HG03066 (cell line): ENCODE results near the gene IQSEC3.
"Not testable (repeated sequence)": the region's sequence is repeated elsewhere in the genome, so short reads cannot be mapped to it uniquely, and the experiment has no call there.

Experiments used
- ATAC-seq: cut with Tn5 transposase; IDR thresholded peaks from one replicate; pipeline ENCODE4 v1.9.1; 2021; ENCODE audit warnings: low read depth; ENCODE audit not compliant: unreplicated experiment

The IQSEC3 gene

GRCh38 chr12:175250-175649 lies 108.7 kb downstream of the IQSEC3 start:
- ATAC-seq: no peak

GRCh38 chr12:175759-176158 lies 109.2 kb downstream of the IQSEC3 start:
- ATAC-seq: no peak

DNA sequence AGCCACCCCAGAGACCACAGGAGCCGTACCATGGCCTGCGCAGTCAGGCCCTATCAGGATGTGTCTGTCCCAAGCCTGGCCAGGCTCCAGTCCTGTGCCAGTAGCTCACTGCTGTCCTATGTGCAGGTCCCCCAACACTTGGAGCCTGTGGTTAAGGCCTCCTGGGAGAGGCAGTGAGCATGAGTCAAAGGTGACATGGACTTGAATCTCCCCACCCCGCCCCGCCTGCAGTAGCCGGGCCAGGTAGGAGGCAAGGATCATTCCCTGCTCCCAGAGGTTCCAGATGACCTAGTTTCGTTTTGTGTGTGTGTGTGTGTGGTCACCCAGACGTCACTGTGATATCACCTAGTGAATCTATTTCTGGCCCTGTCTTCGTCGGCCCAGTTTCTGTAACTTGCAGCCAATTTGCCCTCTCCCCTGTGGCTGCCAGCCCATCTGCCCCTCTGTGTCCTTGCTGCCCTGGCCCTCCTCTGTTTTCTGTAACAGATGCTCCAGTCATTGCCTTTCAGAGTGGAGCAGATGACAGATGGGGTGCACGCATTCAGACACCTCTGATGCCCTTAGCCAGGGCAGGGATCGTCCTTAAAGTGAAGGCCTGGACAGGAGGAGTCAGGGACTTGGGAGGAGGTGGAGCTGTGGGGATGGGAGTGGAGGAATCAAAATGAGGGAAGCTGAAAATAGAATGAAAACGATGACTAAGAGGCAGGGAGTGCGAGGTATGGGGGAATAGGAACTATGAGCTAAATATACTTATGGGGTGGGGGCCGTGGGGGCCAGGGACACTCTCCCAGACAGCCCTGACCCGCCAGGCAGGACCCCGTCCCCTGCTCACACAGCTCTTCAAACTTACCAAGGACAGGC lies 110.0 kb downstream of the IQSEC3 start:
- no peak for ATAC-seq

- no peak for ATAC-seq
Observed at GRCh38 chr12:177336-177979, 110.9 kb downstream of the IQSEC3 start.

- ATAC-seq: no peak
Observed at GRCh38 chr12:177980-178828, 111.6 kb downstream of the IQSEC3 start.

DNA sequence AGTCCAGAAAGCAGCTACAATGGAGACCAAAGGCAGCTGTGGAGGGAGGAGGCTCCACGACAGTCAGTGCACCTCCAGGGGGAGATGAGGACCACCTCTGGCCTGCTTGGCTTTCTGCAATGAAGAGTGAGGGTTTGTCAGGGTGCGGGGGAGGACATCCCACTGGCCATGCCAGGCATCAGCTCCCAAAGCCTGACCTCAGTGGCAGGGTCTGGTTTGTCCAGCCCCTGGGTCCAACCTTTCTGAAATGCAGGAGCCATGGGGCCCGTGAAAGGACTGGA lies 112.2 kb downstream of the IQSEC3 start:
- ATAC-seq: no peak

DNA sequence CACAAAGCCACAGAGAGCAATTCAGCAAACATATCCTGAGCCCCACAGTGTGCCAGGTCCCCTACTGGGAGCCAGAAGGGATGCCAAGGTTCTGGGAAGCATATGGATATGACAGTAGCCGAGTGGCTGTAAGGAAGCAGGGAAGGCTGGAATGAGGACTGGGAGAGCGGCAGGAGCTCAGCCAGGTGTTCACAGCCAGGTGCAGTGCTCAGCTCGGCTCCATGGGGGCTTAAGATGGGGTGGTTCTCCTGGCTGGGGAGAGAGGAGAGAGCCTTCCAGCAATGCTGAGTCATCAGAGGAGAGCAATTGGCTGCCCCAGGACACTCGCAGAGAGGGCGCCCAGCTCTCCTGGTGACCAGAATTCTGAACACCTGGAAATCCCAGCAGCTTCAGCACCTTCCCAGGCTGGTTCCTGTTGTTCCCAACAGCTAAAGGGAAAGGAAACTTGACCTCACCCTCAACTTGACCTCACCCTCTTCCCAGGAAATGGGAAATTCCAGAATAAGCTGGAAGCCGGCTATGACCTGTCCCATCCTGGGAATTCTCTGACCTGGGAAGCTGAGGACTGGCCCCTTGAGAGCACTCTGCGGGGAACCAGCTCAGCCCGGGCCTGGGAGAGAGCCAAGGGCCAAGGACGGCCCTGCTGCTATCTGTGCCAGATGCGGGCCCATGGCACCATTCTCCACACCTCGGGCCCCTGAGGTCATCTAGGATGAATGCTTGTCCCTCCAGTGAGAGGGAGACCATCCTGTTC lies 112.7 kb downstream of the IQSEC3 start:
- ATAC-seq: no peak

GRCh38 chr12:179885-180284 lies 113.3 kb downstream of the IQSEC3 start:
- no peak for ATAC-seq

DNA sequence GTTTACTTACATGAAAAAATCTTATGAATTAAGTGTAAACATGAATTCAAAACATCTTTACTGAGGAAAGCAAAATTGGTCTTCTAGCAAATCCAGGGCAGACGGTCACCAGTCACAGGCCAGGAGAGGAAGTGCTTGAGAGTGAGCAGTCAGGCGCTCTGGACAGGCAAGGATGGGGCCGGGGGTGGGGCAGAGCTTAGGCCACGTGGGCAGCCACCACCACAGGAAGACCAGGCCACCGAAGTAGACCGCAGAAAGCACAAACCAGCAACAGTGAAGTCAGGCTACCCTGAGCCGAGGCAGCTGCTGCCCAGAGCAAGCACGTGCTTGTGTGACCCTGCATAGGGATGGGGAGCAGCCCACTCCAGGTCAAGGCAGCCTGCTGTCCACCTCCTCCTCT lies 113.9 kb downstream of the IQSEC3 start:
- ATAC-seq: no peak

DNA sequence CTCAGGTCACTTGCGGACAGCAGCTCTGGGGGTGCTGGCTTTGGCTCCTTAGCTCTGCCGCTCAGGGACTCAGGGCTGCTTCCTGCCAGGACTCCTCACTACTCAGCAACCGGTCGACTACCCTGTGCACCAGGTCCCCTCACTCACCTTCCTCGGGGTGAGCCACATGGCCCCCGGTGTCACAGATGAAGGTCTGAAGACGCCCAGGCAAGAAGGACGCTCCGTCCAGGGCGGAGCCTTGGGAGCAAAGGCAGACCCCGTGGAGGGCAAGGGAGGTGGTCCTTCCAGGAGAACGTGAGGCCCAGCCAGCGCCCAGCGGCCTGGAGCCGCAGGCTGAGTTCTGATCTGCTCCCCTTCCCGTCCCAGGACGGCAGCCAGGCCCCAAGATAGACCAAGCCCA lies 115.4 kb downstream of the IQSEC3 start:
- no peak for ATAC-seq

DNA sequence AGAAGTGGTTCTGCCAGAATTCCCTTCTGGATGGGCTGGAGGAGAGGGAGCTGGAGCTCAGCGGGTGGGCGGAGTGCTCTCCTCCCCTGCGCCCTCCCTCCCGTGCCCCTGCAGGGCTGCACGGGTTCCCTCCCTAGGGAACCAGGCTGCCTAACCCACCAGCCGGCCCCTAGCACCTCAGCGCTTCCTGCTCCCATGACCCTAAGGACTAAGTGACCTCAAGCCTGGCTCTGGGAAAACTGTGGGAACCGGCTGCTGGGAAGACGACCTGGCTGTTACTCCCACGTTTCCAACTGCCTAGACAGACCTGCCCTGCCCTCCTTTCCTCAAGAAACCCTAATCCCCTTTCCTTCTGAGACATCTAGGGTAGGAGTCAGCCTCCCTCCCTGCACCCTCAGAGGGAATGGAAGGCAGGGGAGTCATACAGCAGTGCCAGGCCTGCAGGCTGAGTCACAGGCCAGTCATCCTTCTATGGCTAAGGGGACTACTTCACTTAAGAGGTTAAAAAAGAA lies 115.9 kb downstream of the IQSEC3 start:
- ATAC-seq: no peak

- ATAC-seq: no peak
Observed at GRCh38 chr12:184811-185575, 118.4 kb downstream of the IQSEC3 start.

DNA sequence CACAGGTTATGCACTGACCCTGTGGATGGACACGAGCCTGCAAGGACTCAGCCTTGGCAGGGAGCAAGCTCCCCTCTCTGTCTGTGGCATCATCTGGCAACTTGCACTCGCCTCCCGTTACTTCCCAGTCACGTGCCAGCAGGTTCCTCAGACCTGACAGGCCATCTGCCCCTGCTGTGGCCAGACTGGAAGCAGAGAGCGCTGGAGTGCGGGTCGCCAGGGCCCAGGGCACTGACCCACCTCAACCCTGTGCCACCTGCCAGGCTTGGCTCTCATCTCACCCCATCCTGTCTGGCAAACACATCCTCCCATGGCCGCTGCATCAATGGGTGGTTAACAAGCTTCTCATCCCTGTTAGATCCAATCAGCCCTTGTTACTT lies 119.0 kb downstream of the IQSEC3 start:
- no peak for ATAC-seq

GRCh38 chr12:186006-186625 lies 119.5 kb downstream of the IQSEC3 start:
- ATAC-seq: no peak

- not testable (repeated sequence) for ATAC-seq
Observed at GRCh38 chr12:187986-188909, 121.7 kb downstream of the IQSEC3 start.

- no peak for ATAC-seq
Observed at GRCh38 chr12:188910-189621, 122.5 kb downstream of the IQSEC3 start.

GRCh38 chr12:189622-189962 lies 123.0 kb downstream of the IQSEC3 start:
- no peak for ATAC-seq

GRCh38 chr12:190881-191280 lies 124.3 kb downstream of the IQSEC3 start:
- no peak for ATAC-seq
